Tongue (tissue), 2 donors: ENCODE data around the gene DMGDH. TPM values are rescaled to one million over a fixed set of nuclear protein-coding genes. Genes with fewer than 3 reads are reported as not detected.

ENCODE experiments used
- DNase-seq: peaks from one replicate; pipeline ENCODE4 v3.0.0-alpha.2; 2015
- total RNA-seq: library from RNA; depleted of rRNA; stranded (reverse); fragments of >200 nt; gene quantifications from one replicate; pipeline ENCODE4 v1.2.3, GENCODE V29; 2014

DMGDH gene
- total RNA-seq, 1 donor from 2014 or later, result 1.8 TPM

DNA sequence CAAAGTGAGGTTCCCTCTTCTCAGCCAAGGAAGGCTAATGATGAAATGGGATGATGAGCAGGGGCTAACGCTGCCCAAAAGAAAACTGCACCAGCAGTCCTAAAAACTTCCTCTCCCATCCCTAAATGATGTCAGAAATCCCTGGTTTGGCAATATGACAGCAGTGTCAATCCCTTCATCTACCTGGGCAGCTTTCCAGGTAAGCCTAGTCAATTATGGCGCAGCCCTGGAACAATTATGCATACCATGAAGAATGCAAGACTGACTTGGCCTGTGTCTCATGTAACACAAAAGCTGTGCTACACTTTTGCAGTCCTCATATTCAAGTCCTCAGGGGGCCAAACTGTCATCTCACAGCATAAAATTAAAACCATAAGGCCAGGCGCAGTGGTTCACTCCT, 7.0 kb downstream of the DMGDH start:
- peak; percentile 28 for DNase-seq

DNA sequence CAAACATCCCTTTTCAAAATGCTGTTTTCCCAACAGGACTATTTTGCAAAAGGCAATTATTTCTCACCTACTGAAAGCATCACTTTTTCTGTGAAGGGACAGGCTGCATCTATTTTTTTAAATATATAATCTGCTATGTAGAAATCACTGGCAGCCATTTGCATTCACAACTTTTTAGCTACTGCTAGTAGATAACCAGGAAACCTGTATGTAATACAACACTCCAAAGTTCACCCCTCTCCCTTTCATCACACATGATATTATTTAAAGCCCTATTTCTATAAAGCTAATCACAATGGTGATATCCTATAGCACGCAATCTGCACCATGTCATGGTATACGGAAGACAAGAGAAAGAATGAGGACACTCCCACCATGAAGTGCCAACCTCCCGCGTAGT, 9.8 kb downstream of the DMGDH start:
- no peak for DNase-seq

DNA sequence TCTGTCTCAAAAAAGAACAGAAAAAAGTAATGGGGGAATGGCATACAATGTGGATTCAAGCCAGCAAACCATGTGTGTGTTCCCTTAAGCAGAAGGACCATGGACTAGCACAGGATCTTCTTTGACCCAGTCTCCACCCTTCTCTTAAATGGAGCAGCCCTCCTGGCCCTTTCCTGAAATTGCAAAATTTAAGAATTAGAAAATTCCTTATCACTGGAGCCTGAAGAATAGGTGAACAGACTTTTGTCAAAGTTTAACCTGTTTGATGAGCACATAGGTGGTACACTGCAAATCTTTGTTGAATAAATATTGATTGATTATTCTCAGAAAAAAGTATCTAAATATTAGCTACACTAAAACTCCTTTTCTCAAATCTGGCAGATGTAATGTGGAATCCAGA, 12.6 kb downstream of the DMGDH start:
- no peak for DNase-seq

DNA sequence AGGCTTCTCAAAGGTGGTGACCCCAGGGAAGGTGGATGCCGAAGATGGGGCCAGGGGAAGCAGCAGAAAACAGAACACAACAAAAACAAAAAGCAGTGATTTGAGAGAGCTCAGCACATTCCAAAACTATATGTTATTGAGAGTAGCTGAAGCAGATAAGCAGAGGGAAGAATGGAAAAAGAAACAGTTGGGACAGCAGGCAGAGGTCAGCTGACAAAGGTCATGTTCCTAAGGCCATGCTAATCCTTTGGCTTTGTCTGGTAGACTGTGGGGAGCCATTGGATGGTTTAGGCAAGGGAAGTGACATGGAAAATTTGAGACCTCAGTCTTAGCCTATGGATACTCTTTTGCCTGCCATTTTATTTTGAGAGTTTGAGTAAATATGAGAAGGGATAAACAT, 14.5 kb downstream of the DMGDH start:
- DNase-seq, result no peak

DNA sequence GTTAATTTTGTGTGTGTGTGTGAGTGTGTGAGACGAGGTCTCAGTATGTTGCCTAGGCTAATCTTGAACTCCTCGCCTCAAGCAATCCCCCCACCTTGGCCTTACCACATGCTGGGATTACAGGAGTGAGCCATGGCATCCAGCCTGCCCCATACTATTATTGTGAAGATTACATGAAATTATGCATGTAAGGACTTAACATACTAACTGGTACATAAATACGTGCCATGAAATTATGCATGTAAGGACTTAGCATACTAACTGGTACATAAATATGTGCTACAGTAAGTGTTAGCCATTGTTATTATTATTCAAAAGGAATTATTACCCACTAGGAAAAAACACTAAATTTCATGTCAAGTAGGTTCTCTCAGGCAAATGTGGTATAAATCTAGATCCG, 16.2 kb downstream of the DMGDH start:
- DNase-seq, result no peak

DNA sequence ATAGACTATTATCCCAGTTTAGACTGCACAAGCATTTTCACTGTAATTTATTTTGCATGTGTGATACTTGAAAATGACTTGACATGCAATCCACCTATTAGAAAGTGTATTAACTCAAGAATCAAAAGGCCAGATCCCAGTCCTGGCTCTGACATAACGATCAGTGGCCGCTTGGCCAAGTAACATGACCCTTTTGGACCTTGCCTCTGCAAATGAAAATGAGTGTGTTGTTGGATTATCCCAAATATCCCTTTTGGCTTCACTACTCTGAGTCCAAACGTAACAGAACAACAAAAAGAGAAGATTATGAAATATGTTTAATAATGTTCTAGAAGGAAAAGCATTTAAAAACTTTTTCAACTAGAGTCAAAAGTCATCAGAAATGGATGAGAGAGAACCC, 19.0 kb downstream of the DMGDH start:
- DNase-seq, result no peak

DNA sequence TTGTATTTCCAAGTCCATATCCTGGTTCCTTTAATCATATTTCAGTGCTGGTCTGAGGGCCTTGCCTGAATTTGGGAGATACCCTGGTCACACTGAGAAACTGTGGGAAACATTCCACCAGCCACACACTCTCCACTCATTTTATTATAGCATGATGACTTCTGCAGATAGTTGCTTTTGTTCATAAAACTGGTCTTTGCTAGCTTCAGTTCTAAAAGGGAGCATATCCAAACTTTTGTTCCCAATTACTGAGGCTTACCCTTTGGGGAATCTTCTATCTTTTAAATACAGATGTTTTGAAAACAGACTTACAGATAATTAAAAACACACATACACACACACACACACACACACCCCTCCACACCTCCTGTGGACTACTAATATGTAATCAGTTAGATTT, 21.0 kb downstream of the DMGDH start:
- peak; percentile 16 for DNase-seq

DNA sequence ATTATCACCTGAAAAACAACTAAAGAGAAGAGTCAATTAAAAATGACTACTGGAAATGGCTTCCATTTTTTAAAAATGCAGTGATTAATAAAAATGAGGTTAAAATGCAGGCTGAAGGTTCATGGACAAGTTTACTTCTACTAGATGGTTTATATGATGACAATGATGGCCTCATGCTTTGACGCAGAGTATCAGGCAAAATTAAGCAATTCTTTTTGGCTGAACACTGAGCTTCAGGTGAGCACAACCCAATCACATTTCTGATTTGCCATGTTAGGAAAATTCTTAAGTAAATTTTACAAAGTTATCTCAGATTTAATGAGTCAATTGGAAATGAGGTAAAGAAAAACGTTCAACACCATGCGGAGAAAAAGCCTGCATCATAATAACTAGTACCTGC, 22.3 kb downstream of the DMGDH start:
- no peak for DNase-seq

DNA sequence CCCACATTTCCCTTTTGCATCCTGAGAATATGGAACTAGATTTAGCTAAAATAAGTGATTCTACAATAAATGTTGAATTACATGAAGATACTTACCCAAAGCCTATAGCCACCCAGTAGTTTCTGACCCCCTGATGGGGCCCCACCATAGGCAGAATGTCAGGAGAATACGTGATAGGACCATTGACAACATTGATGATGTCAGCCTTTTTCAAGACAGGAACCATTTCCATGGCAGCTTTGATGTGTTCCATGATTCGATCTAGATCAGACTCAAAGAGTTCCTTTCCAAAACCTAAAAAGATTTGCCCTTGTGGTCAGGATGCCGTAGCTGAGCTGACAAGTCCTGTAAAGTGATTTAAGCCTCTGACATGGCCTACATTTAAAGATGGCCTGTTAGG, 27.3 kb downstream of the DMGDH start:
- no peak for DNase-seq

DNA sequence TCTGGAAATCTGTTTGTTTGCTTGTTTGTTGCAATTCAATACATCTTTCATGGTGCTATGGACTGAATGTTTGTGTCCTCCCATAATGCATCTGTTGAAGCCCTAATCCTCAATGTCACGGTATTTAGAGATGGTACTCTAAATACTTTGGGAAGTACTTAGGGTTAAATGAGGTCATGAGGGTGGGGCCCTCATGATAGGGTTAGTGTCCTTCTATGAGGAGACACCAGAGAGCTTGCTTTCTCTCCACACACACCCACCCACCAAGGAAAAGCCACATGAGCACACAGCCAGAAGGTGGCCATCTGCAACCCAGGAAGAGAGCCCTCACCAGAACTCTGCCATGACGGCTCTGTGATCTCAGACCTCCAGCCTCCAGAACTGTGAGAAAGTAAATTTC, 32.7 kb downstream of the DMGDH start:
- DNase-seq, result no peak

DNA sequence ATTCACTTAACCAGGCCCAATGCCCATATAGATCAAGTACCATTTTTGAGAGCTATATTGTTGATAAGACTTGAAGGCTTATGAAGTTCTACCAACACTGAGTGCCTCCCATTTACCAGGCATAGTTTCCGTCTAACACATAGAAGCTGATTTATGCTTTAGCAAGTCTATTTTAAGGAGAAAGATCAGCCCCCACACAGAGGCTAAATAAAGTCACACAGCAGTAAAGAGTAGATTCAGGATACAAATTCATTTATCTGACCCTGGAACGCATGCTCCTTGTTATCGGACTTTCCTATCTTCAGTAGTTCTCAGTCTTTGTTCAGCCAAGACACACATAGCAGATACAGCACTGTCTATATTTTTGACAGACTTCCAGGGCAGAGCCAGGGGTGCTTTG, 34.2 kb downstream of the DMGDH start:
- DNase-seq, result no peak

DNA sequence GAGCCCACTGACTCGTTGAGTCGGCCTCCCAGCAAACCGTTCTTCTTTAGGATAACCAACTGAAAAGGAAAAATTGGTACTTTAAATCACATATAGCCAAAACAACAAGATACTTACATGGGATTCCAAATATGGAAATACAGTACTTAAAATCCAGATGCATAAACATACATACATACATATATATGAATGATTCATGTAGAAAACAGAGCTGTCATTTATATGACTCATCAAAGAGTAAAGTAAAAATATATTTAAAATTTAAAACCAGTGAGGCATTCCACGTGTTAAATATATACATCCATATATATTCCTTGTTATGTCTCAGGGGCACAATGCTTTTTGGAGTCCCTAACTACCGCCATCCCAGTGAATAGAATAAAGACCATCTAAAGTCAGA, 36.7 kb downstream of the DMGDH start:
- DNase-seq, result no peak

DNA sequence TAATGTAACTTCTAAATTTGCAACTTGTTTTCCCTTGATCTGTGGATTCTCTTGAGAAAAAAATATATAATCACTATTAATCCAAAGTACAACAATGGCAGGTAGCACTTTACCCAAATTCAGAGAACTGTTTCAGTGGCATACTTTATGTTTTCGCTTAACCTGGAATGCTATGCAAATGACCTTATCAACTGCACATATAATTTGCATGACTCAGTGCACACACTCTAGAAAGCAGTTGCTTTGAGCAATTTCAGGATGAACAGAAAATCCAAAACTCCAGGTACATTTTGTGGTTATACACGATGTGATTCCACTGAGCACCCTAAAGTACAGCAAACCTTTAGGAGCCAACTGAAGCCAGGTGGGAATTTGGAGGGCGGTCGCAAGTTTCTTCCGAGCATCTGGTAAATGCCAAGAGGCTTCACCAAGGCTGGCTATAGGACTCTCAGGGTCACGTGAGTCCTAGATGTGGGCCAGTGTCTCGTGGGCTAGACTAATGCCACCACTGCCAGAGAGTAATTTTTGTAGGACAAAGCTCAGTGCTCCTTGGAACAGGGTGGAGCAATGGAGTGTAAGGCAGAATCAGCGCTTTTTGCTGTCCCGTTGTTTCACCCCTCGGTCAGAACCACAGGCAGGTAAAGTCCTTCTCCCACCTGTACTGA, 37.3 kb downstream of the DMGDH start:
- no peak for DNase-seq

DNA sequence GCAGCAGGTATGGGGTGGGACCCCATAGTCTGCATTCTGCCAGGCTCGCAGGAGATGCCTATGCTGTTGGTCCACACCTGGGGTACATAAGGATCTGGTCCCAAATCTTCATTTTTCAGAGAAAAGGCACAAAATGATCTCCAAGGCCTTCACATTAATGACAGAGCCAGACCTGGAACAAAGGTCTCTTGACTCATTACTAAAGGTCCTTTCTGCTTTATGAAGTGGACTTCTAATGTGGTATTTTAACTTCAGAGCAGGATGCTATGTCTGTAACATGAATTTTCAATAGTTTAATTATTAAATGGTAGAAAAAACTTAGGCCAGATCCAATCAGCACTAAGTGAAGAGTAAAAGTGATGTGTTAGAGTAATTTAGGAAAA, 38.0 kb downstream of the DMGDH start:
- DNase-seq, result no peak

DNA sequence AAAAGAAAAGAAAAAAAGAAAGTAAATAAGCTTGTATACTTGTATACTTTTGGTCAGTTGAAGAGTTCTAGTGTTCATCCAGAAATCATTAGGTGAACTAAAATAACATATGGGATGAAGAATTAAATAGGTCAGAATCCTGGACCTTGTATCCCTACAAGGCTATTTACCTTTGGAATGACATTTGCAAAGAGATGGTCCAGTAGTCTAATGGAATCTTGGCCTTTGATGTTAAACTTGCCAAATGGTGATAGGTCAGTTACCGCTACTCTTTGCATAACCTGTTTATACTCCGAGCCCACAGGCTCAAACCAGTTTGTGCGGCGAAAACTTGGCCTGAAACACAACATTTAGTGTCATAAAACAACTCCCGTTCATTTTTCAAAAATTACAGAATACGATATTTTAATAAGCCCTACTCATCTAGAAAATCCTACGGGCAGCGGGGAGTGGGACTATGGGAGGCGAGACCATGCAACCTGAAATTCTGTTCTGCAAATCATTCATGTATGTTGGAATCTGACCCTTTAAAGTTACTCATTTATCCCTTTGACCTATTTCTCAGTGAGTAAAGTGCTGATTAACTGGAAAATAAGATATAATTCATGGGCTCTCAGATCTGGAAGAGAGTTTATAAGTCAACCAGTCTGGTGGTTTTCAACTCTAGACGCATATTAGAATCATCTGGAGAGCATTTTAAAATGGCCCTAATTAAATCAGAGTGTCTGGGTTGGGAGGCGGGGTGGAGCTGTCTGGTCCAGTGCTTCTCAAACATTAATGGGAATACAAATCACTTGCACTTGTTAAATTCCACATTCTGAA, 38.6 kb downstream of the DMGDH start:
- DNase-seq, result no peak

DNA sequence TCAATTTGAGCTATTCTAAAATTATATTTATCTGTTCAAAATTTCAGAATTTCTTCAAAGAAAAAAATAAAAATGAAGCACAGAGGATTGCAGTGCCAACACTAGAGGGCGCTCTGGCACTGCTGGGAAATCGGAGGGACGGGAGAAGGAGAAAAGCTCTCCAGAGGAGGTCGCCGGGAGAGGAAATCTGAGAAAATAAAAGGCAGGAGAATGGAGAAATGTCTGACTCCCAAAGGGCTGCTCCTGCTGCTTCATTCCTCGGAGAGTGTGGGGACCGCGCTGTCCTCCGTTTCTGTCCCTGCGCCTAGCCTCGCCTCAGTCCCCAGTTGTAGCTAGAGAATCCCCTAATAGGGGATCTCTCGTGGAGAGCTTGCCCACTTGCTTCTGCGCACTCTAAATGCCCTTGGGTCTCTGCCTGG, 44.4 kb downstream of the DMGDH start:
- peak; percentile 87 for DNase-seq

DNA sequence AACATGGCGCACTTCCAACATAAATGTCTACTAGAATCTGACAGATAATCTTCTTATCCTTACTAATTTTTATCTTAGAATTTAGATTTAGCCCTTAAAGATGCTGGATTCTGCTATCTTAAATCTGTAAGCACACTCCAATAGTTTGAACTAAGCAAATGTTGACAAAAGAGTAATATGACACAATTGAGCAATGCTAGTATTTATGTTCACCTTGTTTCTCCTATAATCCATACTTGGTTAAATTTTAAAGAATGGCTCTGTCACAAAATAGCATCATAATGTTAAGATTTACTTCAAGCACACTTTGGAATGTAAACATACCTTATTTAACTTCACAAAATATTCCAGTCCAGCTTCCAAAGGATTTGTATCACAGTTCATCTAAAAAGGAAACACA, 45.5 kb downstream of the DMGDH start:
- DNase-seq, result no peak

DNA sequence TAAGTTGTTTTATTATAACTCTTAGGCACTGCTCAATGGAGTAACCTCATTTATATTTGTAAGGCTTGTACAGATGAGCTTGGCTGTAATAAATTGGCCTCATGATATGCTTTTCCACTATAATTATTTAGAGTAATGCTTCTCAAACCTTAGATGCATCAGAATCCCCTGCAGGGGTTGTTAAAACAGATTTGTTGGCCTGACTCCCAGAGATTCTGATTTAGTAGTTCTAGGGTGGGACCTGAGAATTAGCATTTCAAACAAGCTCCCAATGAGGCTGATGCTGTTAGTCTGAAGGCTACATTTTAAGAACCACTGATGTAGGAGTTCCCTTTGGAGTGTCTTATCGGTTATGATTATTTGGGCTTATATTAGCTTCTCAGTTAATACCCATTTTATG, 46.1 kb downstream of the DMGDH start:
- no peak for DNase-seq

DNA sequence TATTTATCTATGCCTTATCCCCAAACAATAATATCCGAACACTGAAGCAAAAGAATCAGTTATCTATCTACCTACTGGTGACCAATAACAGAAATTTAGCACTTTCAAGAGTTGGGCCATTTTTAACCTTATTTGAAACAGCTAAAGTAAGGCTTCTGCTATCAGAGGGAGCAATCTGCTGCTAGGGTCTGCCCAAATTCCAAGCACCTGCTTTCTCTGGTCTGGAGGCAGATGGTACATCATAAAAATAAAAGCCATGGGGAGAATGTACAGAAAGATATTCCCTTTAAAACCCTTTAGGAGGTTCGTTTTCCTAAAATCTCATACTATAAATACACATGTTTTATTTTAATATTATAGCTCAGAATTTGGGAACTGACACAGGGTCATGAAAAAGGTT, 46.7 kb downstream of the DMGDH start:
- no peak for DNase-seq

DNA sequence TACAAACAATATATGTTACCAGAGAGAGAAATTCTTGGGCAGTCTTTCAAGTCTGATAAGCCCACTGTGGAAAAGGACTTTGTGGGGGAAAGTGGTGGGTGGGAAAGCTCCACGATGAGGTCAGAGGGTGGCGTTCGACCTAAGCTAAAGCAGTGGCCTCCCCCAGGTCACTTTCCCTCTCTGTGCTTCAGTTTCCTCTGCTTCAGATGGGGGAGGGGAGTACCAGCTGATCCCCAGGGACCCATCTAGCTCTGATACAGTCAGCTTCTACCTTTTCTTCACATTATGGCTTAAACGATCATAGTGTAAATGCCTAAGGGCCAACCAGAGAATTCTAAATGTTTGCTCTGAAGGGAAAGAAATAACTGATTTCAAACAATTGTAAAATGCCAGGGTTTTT, 47.7 kb downstream of the DMGDH start:
- no peak for DNase-seq

DNA sequence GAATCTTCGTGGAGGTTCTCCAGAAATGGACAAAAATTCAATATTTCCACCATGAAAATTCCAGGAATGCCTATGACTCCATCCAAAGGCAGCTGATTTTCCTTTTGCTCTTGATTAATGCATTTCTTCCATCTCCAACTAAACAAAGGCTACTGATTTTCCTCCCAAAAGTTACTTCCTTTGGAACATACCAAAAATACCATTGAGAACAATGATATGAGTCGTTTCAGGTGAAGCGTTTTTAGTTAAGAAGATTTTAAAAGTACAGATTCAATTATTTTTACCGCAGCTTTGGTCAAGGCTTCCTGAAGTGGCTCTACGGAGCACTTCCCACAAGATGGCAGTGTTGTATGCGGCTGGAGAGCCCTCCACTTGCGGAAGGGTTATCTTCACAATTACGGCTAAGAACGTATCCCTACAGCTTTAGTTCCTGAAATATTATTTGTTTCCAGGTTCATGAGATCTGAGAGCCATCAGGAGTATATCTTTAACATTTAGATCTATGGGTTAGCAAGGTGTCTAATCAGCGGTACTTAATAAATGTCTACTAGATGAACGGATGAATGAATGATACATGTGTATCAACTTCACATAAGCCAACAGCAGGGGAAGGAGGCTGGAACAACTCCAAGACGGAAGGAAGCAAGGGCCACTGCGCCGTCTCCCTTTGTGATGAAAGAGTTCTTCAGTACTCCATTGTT, 48.5 kb downstream of the DMGDH start:
- DNase-seq, result peak; percentile 80

DNA sequence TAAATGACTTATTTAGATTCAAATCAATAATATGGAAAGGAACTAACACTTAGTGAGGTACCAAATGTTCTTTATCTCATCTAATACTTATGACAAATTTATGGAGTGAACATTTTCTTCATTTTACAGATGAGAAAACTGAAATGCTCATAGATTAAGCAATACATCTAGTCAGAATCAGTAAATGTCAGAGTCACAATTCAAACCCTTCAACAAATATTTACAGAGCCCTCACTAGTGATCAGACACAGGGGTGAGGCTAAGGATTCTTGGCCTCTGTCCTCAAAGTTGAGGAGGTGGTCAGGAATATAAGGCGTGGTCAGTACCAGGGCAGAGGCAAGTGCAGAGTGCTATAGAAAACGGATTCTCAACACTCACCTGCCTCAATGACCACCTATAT, 54.8 kb downstream of the DMGDH start:
- DNase-seq, result no peak

DNA sequence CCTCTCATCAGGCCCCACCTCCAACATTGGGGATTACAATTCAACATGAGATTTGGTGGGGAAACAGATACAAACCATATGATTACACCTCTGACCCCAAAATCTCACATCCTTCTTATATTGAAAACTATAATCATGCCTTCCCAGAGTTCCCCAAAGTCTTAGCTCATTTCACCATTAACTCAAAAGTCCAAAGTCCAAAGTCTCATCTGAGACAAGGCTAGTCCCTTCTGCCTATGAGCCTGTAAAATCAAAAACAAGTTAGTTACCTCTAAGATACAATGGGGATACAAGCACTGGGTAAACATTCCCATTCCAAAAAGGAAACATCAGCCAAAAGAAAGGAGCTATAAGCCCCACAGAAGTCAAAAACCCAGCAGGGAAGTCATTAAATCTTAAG, 57.6 kb downstream of the DMGDH start:
- no peak for DNase-seq
